Ascending aorta (tissue), 2 donors: ENCODE measurements around the gene C14orf119. TPM values are rescaled to one million over a fixed set of nuclear protein-coding genes. Genes with fewer than 3 reads are reported as not detected.

Experiments used
- DNase-seq, 2 donors: peaks; one replicate each; pipeline ENCODE4 v3.0.0-alpha.2; 2019; ENCODE audit warnings: low spot score in 2 of 2
- H3K27ac ChIP-seq, 2 donors: fragments of 200-600 bp; sonication (generic); one replicate each; pipeline ENCODE4 v1.5.1; 2016 to 2017; ENCODE audit warnings: mild to moderate bottlenecking in 1 of 2
- H3K27me3 ChIP-seq: fragments of 200-600 bp; sonication (generic); one replicate; pipeline ENCODE4 v1.5.1; 2017
- H3K36me3 ChIP-seq, 2 donors: fragments of 200-600 bp; sonication (generic); one replicate each; pipeline ENCODE4 v1.5.1; 2016
- H3K4me1 ChIP-seq, 2 donors: fragments of 200-600 bp; sonication (generic); one replicate each; pipeline ENCODE4 v1.5.1; 2016 to 2017; ENCODE audit warnings: mild to moderate bottlenecking in 1 of 2
- H3K4me3 ChIP-seq, 2 donors: fragments of 200-600 bp; sonication (generic); one replicate each; pipeline ENCODE4 v1.5.1; 2016 to 2017; ENCODE audit warnings: mild to moderate bottlenecking in 1 of 2
- H3K9me3 ChIP-seq, 2 donors: fragments of 200-600 bp; sonication (generic); one replicate each; pipeline ENCODE4 v1.5.1; 2016
- CTCF ChIP-seq, 3 experiments: fragments of 200-600 bp in 2 of 3; fragments of 450-650 bp in 1 of 3; sonication (generic) in 2 of 3; IDR thresholded peaks; one replicate each; pipeline ENCODE4 v1.5.1; 2016 to 2019; ENCODE audit warnings: antibody characterized with exemption in 3 of 3, mild to moderate bottlenecking in 1 of 3, moderate library complexity in 1 of 3
- intact Hi-C: fragments of 100-400 bp; cut with DNase I; formaldehyde crosslinking; loops from one replicate; pipeline ENCODE4 v1.15.1; 2023
- total RNA-seq: library from RNA; depleted of rRNA; stranded (reverse); fragments of >200 nt; gene quantifications from one replicate; pipeline ENCODE4 v1.1.0, GENCODE V29; 2016

Gene C14orf119
- total RNA-seq, 1 donor from 2014 or later, result 2.2 TPM

- no peak overlapping the region for H3K4me3 ChIP-seq
- H3K27ac ChIP-seq, result no peak overlapping the region
- no peaks in the 10 kb centered on the region for H3K27me3 ChIP-seq
- peaks cover 55 to 72% of the 10 kb centered on the region in 2 donors for H3K36me3 ChIP-seq
- intact Hi-C loops, result no loop called here
- TF ChIP-seq CTCF (IDR thresholded peaks at IDR 0.05), result no peak
- peak in 1 of 2 donors; percentile 46 for DNase-seq
- H3K9me3 ChIP-seq, result no peaks in the 10 kb centered on the region
- peaks cover 0 to 12% of the 10 kb centered on the region in 2 donors for H3K4me1 ChIP-seq
Measured at GRCh38 chr14:23089498-23090253, 5.6 kb upstream of the C14orf119 start.

GRCh38 chr14:23090254-23090636 is 5.1 kb upstream of the C14orf119 start:
- no peaks in the 10 kb centered on the region for H3K9me3 ChIP-seq
- H3K36me3 ChIP-seq, result peaks cover 49 to 66% of the 10 kb centered on the region in 2 donors
- no peak for DNase-seq
- H3K4me3 ChIP-seq, result no peak overlapping the region
- intact Hi-C loops, result no loop called here
- no peaks in the 10 kb centered on the region for H3K27me3 ChIP-seq
- TF ChIP-seq CTCF (IDR thresholded peaks at IDR 0.05), result no peak
- no peak overlapping the region for H3K27ac ChIP-seq
- H3K4me1 ChIP-seq, result peaks cover 0 to 12% of the 10 kb centered on the region in 2 donors

GRCh38 chr14:23091294-23092225 is 3.7 kb upstream of the C14orf119 start:
- peaks cover 0 to 14% of the 10 kb centered on the region in 2 donors for H3K4me1 ChIP-seq
- intact Hi-C loops, result no loop called here

GRCh38 chr14:23093104-23093503 is 2.2 kb upstream of the C14orf119 start:
- H3K27me3 ChIP-seq, result no peaks in the 10 kb centered on the region
- no peak for TF ChIP-seq CTCF (IDR thresholded peaks at IDR 0.05)
- intact Hi-C loops, result no loop called here
- peak overlapping the region in 1 of 2 donors; percentile 78 for H3K4me3 ChIP-seq
- no peak overlapping the region for H3K27ac ChIP-seq
- peaks cover 32 to 48% of the 10 kb centered on the region in 2 donors for H3K36me3 ChIP-seq
- no peaks in the 10 kb centered on the region for H3K9me3 ChIP-seq
- no peak for DNase-seq
- H3K4me1 ChIP-seq, result peaks cover 0 to 22% of the 10 kb centered on the region in 2 donors

More at GRCh38 chr14:23091294-23092225, 3.7 kb upstream of the C14orf119 start:
- no peaks in the 10 kb centered on the region for H3K9me3 ChIP-seq
- H3K36me3 ChIP-seq, result peaks cover 37 to 53% of the 10 kb centered on the region in 2 donors
- DNase-seq, result no peak
- H3K27me3 ChIP-seq, result no peaks in the 10 kb centered on the region
- H3K4me3 ChIP-seq, result no peak overlapping the region
- TF ChIP-seq CTCF (IDR thresholded peaks at IDR 0.05), result no peak
- no peak overlapping the region for H3K27ac ChIP-seq

- H3K9me3 ChIP-seq, result no peaks in the 10 kb centered on the region
- peak overlapping the region; percentile 78 for H3K4me3 ChIP-seq
- intact Hi-C loops, result no loop called here
- no peak for DNase-seq
- no peak for TF ChIP-seq CTCF (IDR thresholded peaks at IDR 0.05)
- no peaks in the 10 kb centered on the region for H3K27me3 ChIP-seq
- no peak overlapping the region for H3K27ac ChIP-seq
- peaks cover 31 to 50% of the 10 kb centered on the region in 2 donors for H3K36me3 ChIP-seq
- H3K4me1 ChIP-seq, result peaks cover 0 to 22% of the 10 kb centered on the region in 2 donors
Measured at GRCh38 chr14:23093526-23093925, 1.8 kb upstream of the C14orf119 start.
